ENCODE results near the gene TMEM119.

DNA sequence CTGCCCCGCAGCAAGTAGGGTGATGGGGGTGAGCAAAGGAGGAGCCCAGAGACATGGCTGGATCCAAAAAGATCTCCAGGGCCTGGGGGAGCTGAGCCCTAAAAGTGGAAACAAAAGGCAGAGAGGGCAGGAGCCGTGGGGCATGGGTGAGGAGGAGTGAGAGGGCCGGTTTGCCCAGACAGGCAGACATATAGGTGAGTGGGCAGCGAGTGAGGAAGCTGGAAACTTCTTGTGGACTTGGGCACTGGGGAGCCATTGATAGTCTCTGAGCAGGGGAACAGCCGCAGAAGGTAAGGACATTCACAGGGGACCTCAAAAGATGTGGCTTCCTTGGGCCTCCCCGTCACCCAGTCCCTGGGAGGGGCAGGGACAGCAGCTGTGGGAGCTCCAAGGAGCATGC lies 16.8 kb upstream of the TMEM119 start:
- TF ChIP-seq IRF4 (IDR thresholded peaks at IDR 0.05; ENCODE audit: low read depth, low read length): no peak
- TF ChIP-seq POLR2AphosphoS2 (IDR thresholded peaks at IDR 0.05; ENCODE audit: low read depth, low read length): no peak
- TF ChIP-seq POLR2AphosphoS5 (IDR thresholded peaks at IDR 0.05; ENCODE audit: low read length): no peak
- TF ChIP-seq TCF12 (IDR thresholded peaks at IDR 0.05; ENCODE audit: low read depth, low read length): no peak
- no peak for TF ChIP-seq JUNB (IDR thresholded peaks at IDR 0.05)
- TF ChIP-seq EP300 (IDR thresholded peaks at IDR 0.05; ENCODE audit: borderline replicate concordance in 1 of 2, control insufficient read depth in 1 of 2, low read depth in 2 of 2, low read length in 2 of 2): no peak

Data from GM12878 (cell line).